Activated naive CD4-positive, alpha-beta T cell treated with anti-CD3 and anti-CD28 coated beads for 36 hours (primary cell): ENCODE results near the gene NFKB2. TPM values are rescaled to one million over a fixed set of nuclear protein-coding genes. Genes with fewer than 3 reads are reported as not detected.
A peak's percentile ranks its signal among the peaks of the same experiment; 100 is the strongest.

Experiments used
- CTCF ChIA-PET: fragments of 350-600 bp; sonication (Branson Sonifier 250); formaldehyde crosslinking; loops from one replicate; lab custom pipeline; 2021; ENCODE audit warnings: antibody characterized with exemption; lab: Charles Lee
- DNase-seq: peaks from one replicate; pipeline ENCODE4 v3.0.0-alpha.2; 2020
- H3K27ac Mint-ChIP-seq: one replicate; pipeline ENCODE4 v1.8.0; 2021; ENCODE audit warnings: mild to moderate bottlenecking, mixed read lengths
- H3K27me3 Mint-ChIP-seq: one replicate; pipeline ENCODE4 v1.8.0; 2021; ENCODE audit warnings: low read depth, mixed read lengths
- H3K36me3 Mint-ChIP-seq: one replicate; pipeline ENCODE4 v1.8.0; 2021; ENCODE audit warnings: low read depth, mixed read lengths
- H3K4me1 Mint-ChIP-seq: one replicate; pipeline ENCODE4 v1.8.0; 2021; ENCODE audit warnings: low read depth, mixed read lengths
- H3K4me3 Mint-ChIP-seq: one replicate; pipeline ENCODE4 v1.8.0; 2021; ENCODE audit warnings: mild to moderate bottlenecking, moderate library complexity, mixed read lengths
- H3K9me3 Mint-ChIP-seq: one replicate; pipeline ENCODE4 v1.8.0; 2021; ENCODE audit warnings: mixed read lengths
- intact Hi-C: fragments of 100-400 bp; cut with micrococcal nuclease; formaldehyde crosslinking; loops from one replicate; pipeline ENCODE4 v1.15.1; 2023
- microRNA-seq: library from miRNA; unstranded; fragments of <30 nt; microRNA quantifications from one replicate; pipeline ENCODE4 v1.2.0, GENCODE V29; 2022; ENCODE audit warnings: borderline microRNAs expressed, borderline replicate concordance
- total RNA-seq, 2 experiments: library from RNA; stranded (reverse); gene quantifications; one replicate each; pipeline ENCODE4 v1.2.3, GENCODE V29; 2021

The NFKB2 gene
- total RNA-seq, 2 experiments from 2014 or later = 328 to 345 TPM

- no peaks in the 10 kb centered on the region for H3K9me3 Mint-ChIP-seq
- H3K27me3 Mint-ChIP-seq = no peaks in the 10 kb centered on the region
- H3K27ac Mint-ChIP-seq = peak overlapping the region; percentile 96
- peak; percentile 94 for DNase-seq
- peaks cover 27% of the 10 kb centered on the region for H3K4me1 Mint-ChIP-seq
- peak overlapping the region; percentile 96 for H3K4me3 Mint-ChIP-seq
- CTCF ChIA-PET = interaction anchor here (0.6 to 3.3 kb wide), 9 partner anchors 26 to 345 kb away, joined by 3 to 26 read pairs (median 3); partner anchors contain the start of gene NFKB2
- intact Hi-C loops = loop anchor here (1.0 to 5.0 kb wide), 8 partner anchors 12 to 294 kb away; partner anchors contain the start of genes ACTR1A, CUEDC2 and WBP1L
- peaks cover 16% of the 10 kb centered on the region for H3K36me3 Mint-ChIP-seq
Observed at GRCh38 chr10:102449321-102450123, 54.0 kb downstream of the NFKB2 start.

GRCh38 chr10:102450124-102450373 is 54.5 kb downstream of the NFKB2 start:
- H3K4me3 Mint-ChIP-seq = peak overlapping the region; percentile 96
- no peak for DNase-seq
- CTCF ChIA-PET = interaction anchor here (0.6 to 3.3 kb wide), 10 partner anchors 27 to 344 kb away, joined by 3 to 26 read pairs (median 4); partner anchors contain the start of gene NFKB2
- H3K27me3 Mint-ChIP-seq = no peaks in the 10 kb centered on the region
- H3K36me3 Mint-ChIP-seq = peaks cover 16% of the 10 kb centered on the region
- H3K9me3 Mint-ChIP-seq = no peaks in the 10 kb centered on the region
- peak overlapping the region; percentile 96 for H3K27ac Mint-ChIP-seq
- peaks cover 27% of the 10 kb centered on the region for H3K4me1 Mint-ChIP-seq
- intact Hi-C loops = loop anchor here (1.0 to 5.0 kb wide), 6 partner anchors 11 to 197 kb away; partner anchors contain the start of gene CUEDC2

GRCh38 chr10:102450374-102451104 is 55.0 kb downstream of the NFKB2 start:
- peak; percentile 82 for DNase-seq
- intact Hi-C loops = loop anchor here (1.0 to 5.0 kb wide), 6 partner anchors 11 to 197 kb away; partner anchors contain the start of gene CUEDC2
- no peaks in the 10 kb centered on the region for H3K9me3 Mint-ChIP-seq
- H3K27ac Mint-ChIP-seq = peak overlapping the region; percentile 96
- H3K36me3 Mint-ChIP-seq = peaks cover 16% of the 10 kb centered on the region
- H3K4me1 Mint-ChIP-seq = peaks cover 27% of the 10 kb centered on the region
- H3K4me3 Mint-ChIP-seq = peak overlapping the region; percentile 96
- CTCF ChIA-PET = interaction anchor here (0.8 to 3.3 kb wide), 10 partner anchors 10 to 319 kb away, joined by 3 to 26 read pairs (median 5); partner anchors contain the start of gene NFKB2
- H3K27me3 Mint-ChIP-seq = no peaks in the 10 kb centered on the region

GRCh38 chr10:102451105-102451969 is 55.8 kb downstream of the NFKB2 start, which contains the start of gene C10orf95:
Gene C10orf95 (minus strand): TSS chr10:102451543. CDS start chr10:102451093, 450 bp downstream.
- Mint-ChIP-seq H3K27ac (peak within 1 kb of the TSS; percentile 89), H3K9me3 (no peaks in the 10 kb centered on the region), H3K4me1 (peaks cover 27% of the 10 kb centered on the region), H3K36me3 (peaks cover 16% of the 10 kb centered on the region), H3K27me3 (no peaks in the 10 kb centered on the region), H3K4me3 (peak within 1 kb of the TSS; percentile 96)
- CTCF ChIA-PET = interaction anchor here (1.2 to 3.3 kb wide), 7 partner anchors 10 to 221 kb away, joined by 3 to 26 read pairs (median 11); no protein-coding TSS in a partner anchor
- intact Hi-C loops = loop anchor here (5.0 kb wide), 1 partner anchor 196 kb away; no protein-coding TSS in a partner anchor
- DNase-seq = peak; percentile 13

Small RNAs within 50 kb of the gene (microRNA-seq; reads per million reads assigned to microRNA genes)
- gene MIR146B = 16,324 reads per million, percentile 97 among the genes with 10 or more reads in this experiment

Other genes starting within 250 kb of the NFKB2 start
- gene NOLC1, start 243.3 kb upstream of the NFKB2 start, total RNA-seq = 100 to 1,000 TPM; 182 to 194 TPM
- gene ELOVL3, start 169.4 kb upstream of the NFKB2 start, total RNA-seq = not detected
- gene PITX3, start 154.2 kb upstream of the NFKB2 start, total RNA-seq = under 1 TPM in 1 of 2 experiments, not detected in 1; 0.14 TPM
- gene GBF1, start 150.2 kb upstream of the NFKB2 start, total RNA-seq = 10 to 100 TPM; 32.1 to 34.5 TPM
- 1 to 10 TPM; 6.2 to 7.2 TPM for gene PSD, start 23.1 kb downstream of the NFKB2 start, total RNA-seq
- gene FBXL15, start 25.1 kb downstream of the NFKB2 start, total RNA-seq = 10 to 100 TPM in 1 of 2 experiments, 1 to 10 TPM in 1; 9.9 to 10.8 TPM
- gene CUEDC2, start 36.9 kb downstream of the NFKB2 start, total RNA-seq = 10 to 100 TPM; 63.3 to 64.4 TPM
- under 1 TPM; 0.14 to 0.15 TPM for gene C10orf95, start 55.8 kb downstream of the NFKB2 start, total RNA-seq
- 10 to 100 TPM; 59.6 to 60.8 TPM for gene ACTR1A, start 107.0 kb downstream of the NFKB2 start, total RNA-seq
- 1 to 10 TPM; 6.6 to 7.1 TPM for gene SUFU, start 108.3 kb downstream of the NFKB2 start, total RNA-seq
- 10 to 100 TPM; 18.8 to 20.0 TPM for gene TRIM8, start 248.8 kb downstream of the NFKB2 start, total RNA-seq